ENCODE measurements around the gene COMTD1. TPM values are rescaled to one million over a fixed set of nuclear protein-coding genes. Genes with fewer than 3 reads are reported as not detected.

COMTD1 gene
- polyA plus RNA-seq, 3 donors, result 15.6 to 16.5 (median 16.1) TPM

DNA sequence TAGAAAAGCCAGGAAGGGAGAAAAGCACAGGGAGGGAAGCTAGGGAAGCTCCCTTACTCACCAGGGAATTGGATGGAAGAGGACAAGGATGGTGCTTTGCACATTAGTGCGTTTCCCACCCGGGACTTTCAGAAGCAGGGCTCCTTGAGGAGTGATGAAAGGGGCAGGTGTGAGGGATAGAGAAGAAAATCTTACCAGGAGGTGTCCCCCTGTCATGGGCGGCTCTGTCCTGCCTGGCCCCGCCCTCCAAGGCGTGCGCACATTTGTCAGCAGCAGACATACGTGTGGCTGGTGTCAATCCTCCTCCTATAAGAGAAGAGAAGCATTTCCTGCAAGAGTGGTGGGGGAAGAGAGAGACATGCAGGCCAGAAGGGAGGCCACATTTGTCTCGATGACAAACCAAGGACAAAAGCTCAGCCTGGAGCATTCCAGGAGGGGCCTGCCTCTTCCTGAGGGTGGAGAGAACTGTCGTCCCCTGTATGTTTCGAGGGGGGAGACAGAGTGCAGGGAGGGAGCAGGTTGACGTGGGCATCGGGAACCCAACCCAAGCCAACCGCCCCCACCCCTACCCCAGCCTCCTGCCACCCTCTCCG is 47.4 kb upstream of the COMTD1 start:
- Mint-ChIP-seq H3K27me3 (ENCODE audit: low read depth in 3 of 3) (peaks cover 24 to 44% (median 38%) of the 10 kb centered on the region in 3 donors), H3K4me1 (peaks cover 7% of the 10 kb centered on the region), H3K9me3 (peaks cover 0 to 3% (median 0%) of the 10 kb centered on the region in 7 donors), H3K27ac (peak overlapping the region in 1 of 7 donors; percentile 9), H3K4me3 (peak overlapping the region; percentile 7 to 56), H3K36me3 (no peaks in the 10 kb centered on the region)
- no peak overlapping the region for H3K27ac ChIP-seq (ENCODE audit: low read depth in 1 of 2, low read length in 2 of 2)
- H3K4me2 ChIP-seq (replicated peaks; ENCODE audit: extremely low read depth, low read length, poor library complexity, severe bottlenecking), result no peak overlapping the region
- no peaks in the 10 kb centered on the region for H3K9me3 ChIP-seq (replicated peaks in 1 of 2; ENCODE audit: control insufficient read depth in 1 of 2, insufficient read depth in 1 of 2, low read length in 2 of 2)
- no peaks in the 10 kb centered on the region for H3K36me3 ChIP-seq (replicated peaks in 1 of 2; ENCODE audit: control insufficient read depth in 1 of 2, insufficient read depth in 2 of 2, low read length in 2 of 2)
- no peak overlapping the region for H3K4me3 ChIP-seq (replicated peaks in 1 of 3; ENCODE audit: low read depth in 2 of 3, low read length in 3 of 3)
- WGBS (ENCODE audit: insufficient coverage), result 43% methylated on average over 1 of the region's 14 CpGs
- H3K27me3 ChIP-seq (ENCODE audit: control insufficient read depth in 2 of 2, insufficient read depth in 2 of 2, low read length in 2 of 2), result peaks cover 3 to 12% of the 10 kb centered on the region in 2 donors
- DNase-seq, result no peak
- H3K4me1 ChIP-seq (ENCODE audit: control insufficient read depth in 1 of 2, insufficient read depth in 2 of 2, low read length in 2 of 2), result no peaks in the 10 kb centered on the region
- intact Hi-C loops (cut with micrococcal nuclease), result no loop called here
- TF ChIP-seq, protein P1, sequence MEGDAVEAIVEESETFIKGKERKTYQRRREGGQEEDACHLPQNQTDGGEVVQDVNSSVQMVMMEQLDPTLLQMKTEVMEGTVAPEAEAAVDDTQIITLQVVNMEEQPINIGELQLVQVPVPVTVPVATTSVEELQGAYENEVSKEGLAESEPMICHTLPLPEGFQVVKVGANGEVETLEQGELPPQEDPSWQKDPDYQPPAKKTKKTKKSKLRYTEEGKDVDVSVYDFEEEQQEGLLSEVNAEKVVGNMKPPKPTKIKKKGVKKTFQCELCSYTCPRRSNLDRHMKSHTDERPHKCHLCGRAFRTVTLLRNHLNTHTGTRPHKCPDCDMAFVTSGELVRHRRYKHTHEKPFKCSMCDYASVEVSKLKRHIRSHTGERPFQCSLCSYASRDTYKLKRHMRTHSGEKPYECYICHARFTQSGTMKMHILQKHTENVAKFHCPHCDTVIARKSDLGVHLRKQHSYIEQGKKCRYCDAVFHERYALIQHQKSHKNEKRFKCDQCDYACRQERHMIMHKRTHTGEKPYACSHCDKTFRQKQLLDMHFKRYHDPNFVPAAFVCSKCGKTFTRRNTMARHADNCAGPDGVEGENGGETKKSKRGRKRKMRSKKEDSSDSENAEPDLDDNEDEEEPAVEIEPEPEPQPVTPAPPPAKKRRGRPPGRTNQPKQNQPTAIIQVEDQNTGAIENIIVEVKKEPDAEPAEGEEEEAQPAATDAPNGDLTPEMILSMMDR (IDR thresholded peaks at IDR 0.05), result no peak
- no peaks in the 10 kb centered on the region for H4K20me1 ChIP-seq (ENCODE audit: insufficient read depth, low read length)
- no peak overlapping the region for H3K9ac ChIP-seq (ENCODE audit: insufficient read depth, low read length, poor library complexity, severe bottlenecking)
- H3K79me2 ChIP-seq (ENCODE audit: insufficient read depth, low read length), result no peaks in the 10 kb centered on the region
- no peak overlapping the region for H2AFZ ChIP-seq (ENCODE audit: insufficient read depth, low read depth, low read length, poor library complexity, severe bottlenecking)

DNA sequence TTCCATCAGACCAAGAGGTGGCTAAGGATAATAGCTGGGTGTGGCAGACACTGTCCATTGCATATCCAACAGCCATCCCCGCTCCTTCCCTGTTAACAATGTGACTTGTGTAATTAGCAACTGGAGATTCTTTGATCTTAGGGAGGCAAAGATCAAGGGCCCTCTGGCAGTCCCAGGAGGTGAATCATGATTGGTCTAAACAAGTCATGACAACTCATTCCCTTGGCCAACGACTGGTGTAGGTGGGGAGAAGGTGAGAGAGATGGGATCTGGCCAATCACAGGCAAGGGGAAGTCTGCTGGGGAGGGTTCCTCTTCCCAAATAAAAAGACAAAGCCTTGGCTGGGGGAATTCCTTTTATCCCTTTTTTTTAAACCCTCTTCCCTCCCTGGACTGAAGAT is 46.2 kb upstream of the COMTD1 start:
- Mint-ChIP-seq H3K36me3 (no peaks in the 10 kb centered on the region), H3K27ac (no peak overlapping the region), H3K4me1 (peaks cover 7% of the 10 kb centered on the region), H3K4me3 (no peak overlapping the region), H3K27me3 (ENCODE audit: low read depth in 3 of 3) (peaks cover 16 to 40% (median 38%) of the 10 kb centered on the region in 3 donors), H3K9me3 (peaks cover 0 to 5% (median 0%) of the 10 kb centered on the region in 7 donors)
- Histone ChIP-seq H4K20me1 (ENCODE audit: insufficient read depth, low read length) (no peaks in the 10 kb centered on the region), H3K9me3 (replicated peaks in 1 of 2; ENCODE audit: control insufficient read depth in 1 of 2, insufficient read depth in 1 of 2, low read length in 2 of 2) (no peaks in the 10 kb centered on the region), H3K27ac (ENCODE audit: low read depth in 1 of 2, low read length in 2 of 2) (no peak overlapping the region), H2AFZ (ENCODE audit: insufficient read depth, low read depth, low read length, poor library complexity, severe bottlenecking) (no peak overlapping the region), H3K36me3 (replicated peaks in 1 of 2; ENCODE audit: control insufficient read depth in 1 of 2, insufficient read depth in 2 of 2, low read length in 2 of 2) (no peaks in the 10 kb centered on the region), H3K9ac (ENCODE audit: insufficient read depth, low read length, poor library complexity, severe bottlenecking) (no peak overlapping the region), H3K4me2 (replicated peaks; ENCODE audit: extremely low read depth, low read length, poor library complexity, severe bottlenecking) (no peak overlapping the region), H3K4me1 (ENCODE audit: control insufficient read depth in 1 of 2, insufficient read depth in 2 of 2, low read length in 2 of 2) (no peaks in the 10 kb centered on the region), H3K4me3 (replicated peaks in 1 of 3; ENCODE audit: low read depth in 2 of 3, low read length in 3 of 3) (no peak overlapping the region), H3K27me3 (ENCODE audit: control insufficient read depth in 2 of 2, insufficient read depth in 2 of 2, low read length in 2 of 2) (peaks cover 3 to 12% of the 10 kb centered on the region in 2 donors), H3K79me2 (ENCODE audit: insufficient read depth, low read length) (no peaks in the 10 kb centered on the region)
- no peak for DNase-seq
- intact Hi-C loops (cut with micrococcal nuclease), result no loop called here
- WGBS (ENCODE audit: insufficient coverage), result no CpG with 5 or more reads among the region's 2 CpGs
- TF ChIP-seq, protein P1 (IDR thresholded peaks at IDR 0.05), result no peak

Data from CD14-positive monocyte (primary cell).